ENCODE results near the gene C16orf96.

The C16orf96 gene

GRCh38 chr16:4591191-4591590 is 35.1 kb downstream of the C16orf96 start:
- H3K4me3 ChIP-seq (ENCODE audit: low read length): no peak overlapping the region
- H3K79me2 ChIP-seq (ENCODE audit: low read length): no peaks in the 10 kb centered on the region
- H3K36me3 ChIP-seq (replicated peaks; ENCODE audit: low read depth, low read length): no peaks in the 10 kb centered on the region
- H3K4me2 ChIP-seq (ENCODE audit: low read length): no peak overlapping the region
- no peak overlapping the region for H2AFZ ChIP-seq (ENCODE audit: low read depth, low read length)
- no peak for TF ChIP-seq CTCF (IDR thresholded peaks at IDR 0.05; ENCODE audit: low read depth, low read length)
- TF ChIP-seq EZH2phosphoT487 (IDR thresholded peaks at IDR 0.05; ENCODE audit: low read depth): no peak
- no peak overlapping the region for H3K27ac ChIP-seq (ENCODE audit: low read length)
- no peaks in the 10 kb centered on the region for H3K4me1 ChIP-seq (ENCODE audit: low read length)
- H3K9me3 ChIP-seq (ENCODE audit: insufficient read depth, low read length): no peaks in the 10 kb centered on the region; the same call in 1 of the 2 replicates
- H3K27me3 ChIP-seq (ENCODE audit: low read depth, low read length): 0 out of 2 replicates have a peak, but pooled peaks cover 14% of the 10 kb centered on the region
- H4K20me1 ChIP-seq (ENCODE audit: insufficient read depth, low read length): no peaks in the 10 kb centered on the region
- H3K9ac ChIP-seq (ENCODE audit: low read length): no peak overlapping the region

GRCh38 chr16:4591706-4592470 is 35.7 kb downstream of the C16orf96 start:
- no peak for TF ChIP-seq CTCF (IDR thresholded peaks at IDR 0.05; ENCODE audit: low read depth, low read length)
- TF ChIP-seq EZH2phosphoT487 (IDR thresholded peaks at IDR 0.05; ENCODE audit: low read depth): no peak
- no peaks in the 10 kb centered on the region for H3K79me2 ChIP-seq (ENCODE audit: low read length)
- no peaks in the 10 kb centered on the region; the same call in 1 of the 2 replicates for H3K9me3 ChIP-seq (ENCODE audit: insufficient read depth, low read length)
- H3K27ac ChIP-seq (ENCODE audit: low read length): no peak overlapping the region
- no peak overlapping the region for H3K4me3 ChIP-seq (ENCODE audit: low read length)
- H4K20me1 ChIP-seq (ENCODE audit: insufficient read depth, low read length): no peaks in the 10 kb centered on the region
- no peak overlapping the region for H3K9ac ChIP-seq (ENCODE audit: low read length)
- H3K27me3 ChIP-seq (ENCODE audit: low read depth, low read length): 0 out of 2 replicates have a peak, but pooled peaks cover 7% of the 10 kb centered on the region
- H3K4me1 ChIP-seq (ENCODE audit: low read length): no peaks in the 10 kb centered on the region
- no peaks in the 10 kb centered on the region for H3K36me3 ChIP-seq (replicated peaks; ENCODE audit: low read depth, low read length)
- no peak overlapping the region for H3K4me2 ChIP-seq (ENCODE audit: low read length)
- no peak overlapping the region for H2AFZ ChIP-seq (ENCODE audit: low read depth, low read length)

GRCh38 chr16:4593086-4593485 is 36.9 kb downstream of the C16orf96 start:
- no peaks in the 10 kb centered on the region for H3K36me3 ChIP-seq (replicated peaks; ENCODE audit: low read depth, low read length)
- H3K27ac ChIP-seq (ENCODE audit: low read length): no peak overlapping the region
- 0 out of 2 replicates have a peak, but pooled peaks cover 7% of the 10 kb centered on the region for H3K27me3 ChIP-seq (ENCODE audit: low read depth, low read length)
- H3K4me1 ChIP-seq (ENCODE audit: low read length): no peaks in the 10 kb centered on the region
- H3K4me3 ChIP-seq (ENCODE audit: low read length): no peak overlapping the region
- H3K4me2 ChIP-seq (ENCODE audit: low read length): no peak overlapping the region
- no peaks in the 10 kb centered on the region for H3K79me2 ChIP-seq (ENCODE audit: low read length)
- TF ChIP-seq EZH2phosphoT487 (IDR thresholded peaks at IDR 0.05; ENCODE audit: low read depth) (no peak), CTCF (IDR thresholded peaks at IDR 0.05; ENCODE audit: low read depth, low read length) (no peak)
- no peak overlapping the region for H2AFZ ChIP-seq (ENCODE audit: low read depth, low read length)
- H3K9ac ChIP-seq (ENCODE audit: low read length): no peak overlapping the region
- H3K9me3 ChIP-seq (ENCODE audit: insufficient read depth, low read length): no peaks in the 10 kb centered on the region; the same call in 1 of the 2 replicates
- no peaks in the 10 kb centered on the region for H4K20me1 ChIP-seq (ENCODE audit: insufficient read depth, low read length)

- Histone ChIP-seq H2AFZ (ENCODE audit: low read depth, low read length) (no peak overlapping the region), H3K27me3 (ENCODE audit: low read depth, low read length) (peaks cover 10% of the 10 kb centered on the region; the same call in 1 of the 2 replicates), H3K79me2 (ENCODE audit: low read length) (no peaks in the 10 kb centered on the region), H4K20me1 (ENCODE audit: insufficient read depth, low read length) (no peaks in the 10 kb centered on the region), H3K9ac (ENCODE audit: low read length) (no peak overlapping the region), H3K4me1 (ENCODE audit: low read length) (no peaks in the 10 kb centered on the region), H3K4me2 (ENCODE audit: low read length) (no peak overlapping the region), H3K27ac (ENCODE audit: low read length) (no peak overlapping the region), H3K36me3 (replicated peaks; ENCODE audit: low read depth, low read length) (no peaks in the 10 kb centered on the region), H3K9me3 (ENCODE audit: insufficient read depth, low read length) (no peaks in the 10 kb centered on the region), H3K4me3 (ENCODE audit: low read length) (no peak overlapping the region)
- no peak for TF ChIP-seq EZH2phosphoT487 (IDR thresholded peaks at IDR 0.05; ENCODE audit: low read depth)
These were observed 38.6 kb downstream of the C16orf96 start for GRCh38 chr16:4594433-4595410.
